ENCODE data around the gene WDSUB1. TPM values are rescaled to one million over a fixed set of nuclear protein-coding genes. Genes with fewer than 3 reads are reported as not detected.

Gene WDSUB1
- total and polyA plus RNA-seq, 9 of the 15 experiments (the other 6 are each of a cell fraction or from before 2014, with no cell fraction given): 5.2 to 13.7 (median 9.4) TPM

DNA sequence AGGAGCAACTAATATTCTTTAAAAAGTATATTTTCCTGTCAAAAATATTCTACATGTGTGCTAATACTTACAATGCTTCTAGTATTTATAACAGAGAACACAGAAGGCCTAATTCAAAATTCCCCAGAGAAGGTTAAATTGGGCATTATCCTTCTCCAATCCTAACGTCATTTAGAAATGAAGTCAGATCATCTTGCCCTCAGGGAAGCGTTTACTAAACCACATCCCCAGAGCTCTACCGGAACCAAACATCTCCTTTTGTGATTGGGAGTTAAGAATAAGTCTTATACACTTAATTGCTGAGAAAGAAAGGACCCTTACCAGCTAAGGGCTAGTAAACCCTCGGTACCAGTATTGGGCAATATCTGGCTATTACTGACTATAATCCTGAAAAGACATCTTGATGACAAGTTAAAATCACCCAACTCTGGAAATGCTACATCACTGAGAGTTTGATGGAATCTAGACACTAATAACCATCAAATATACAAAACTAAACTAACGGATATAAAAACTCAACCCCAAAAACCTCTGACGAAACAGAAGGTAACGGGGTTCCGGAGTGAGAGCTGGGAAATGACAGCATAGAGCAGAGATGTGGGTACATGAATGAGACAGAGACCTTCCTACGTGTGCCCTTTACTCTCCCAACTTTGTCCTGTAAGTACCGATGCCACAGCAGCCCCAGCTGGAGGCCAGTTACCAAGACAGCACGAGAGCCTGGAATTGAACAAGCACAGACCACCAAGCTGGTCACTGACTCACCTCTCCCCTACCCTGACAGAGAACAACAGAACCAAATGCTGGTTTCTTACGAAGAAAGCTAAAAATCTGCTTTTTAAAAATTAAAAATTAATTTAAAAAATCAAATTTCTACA is 35.0 kb downstream of the WDSUB1 start:
- CTCF ChIA-PET (ENCODE audit: low intra/inter-chr PET ratio): no interaction called here
- intact Hi-C loops (cut with micrococcal nuclease) (no loop called here), in situ Hi-C loops (cut with MboI) (no loop called here)
- 78% methylated on average over 12 of the region's 12 CpGs for WGBS (ENCODE audit: insufficient coverage, low coverage, missing lambda C conversion rate)
- no peaks in the 10 kb centered on the region for H3K9me1 ChIP-seq (ENCODE audit: control insufficient read depth, insufficient read depth, low read length)
- FAIRE-seq (no peak), DNase-seq (ENCODE audit: extremely low read depth in 1 of 4, low spot score in 3 of 4) (no peak), ATAC-seq (no peak)
- POLR2A ChIA-PET: interaction anchor here (1.0 to 1.7 kb wide), 3 partner anchors 9 to 27 kb away, joined by 3 to 5 read pairs (median 4); no protein-coding TSS in a partner anchor
- no peak overlapping the region for H3K27ac ChIP-seq (ENCODE audit: extremely low read depth, low read depth, low read length)
- no peaks in the 10 kb centered on the region for H3K79me2 ChIP-seq (ENCODE audit: control insufficient read depth, insufficient read depth, low read length)
- no peaks in the 10 kb centered on the region for H3K27me3 ChIP-seq (ENCODE audit: control insufficient read depth in 2 of 2, insufficient read depth in 2 of 2, low read length in 2 of 2)
- H2AFZ ChIP-seq (ENCODE audit: low read depth, low read length): no peak overlapping the region
- no peak overlapping the region for H3K4me2 ChIP-seq (ENCODE audit: insufficient read depth, low read length)
- peaks cover 12% of the 10 kb centered on the region; the same call in 2 of the 3 replicates for H3K36me3 ChIP-seq (ENCODE audit: control insufficient read depth, insufficient read depth, low read length)
- no peaks in the 10 kb centered on the region for H3K9me3 ChIP-seq (replicated peaks; ENCODE audit: control insufficient read depth, insufficient read depth, low read depth, low read length)
- BruUV-seq (replicated peaks): no TSS peak
- H3K4me3 ChIP-seq: no peak overlapping the region
- no peaks in the 10 kb centered on the region for H4K20me1 ChIP-seq (replicated peaks; ENCODE audit: control insufficient read depth, insufficient read depth, low read length)
- no peaks in the 10 kb centered on the region for H3K4me1 ChIP-seq (replicated peaks in 1 of 2; ENCODE audit: control insufficient read depth in 2 of 2, insufficient read depth in 2 of 2, low read length in 2 of 2)
- TF ChIP-seq DMBX1 (CRISPR knock-in tag; IDR thresholded peaks at IDR 0.05; ENCODE audit: borderline replicate concordance): no peak
- no peak for TF ChIP-seq TAF15 (IDR thresholded peaks at IDR 0.05; ENCODE audit: low read depth, low read length)
- TF ChIP-seq, protein P1, sequence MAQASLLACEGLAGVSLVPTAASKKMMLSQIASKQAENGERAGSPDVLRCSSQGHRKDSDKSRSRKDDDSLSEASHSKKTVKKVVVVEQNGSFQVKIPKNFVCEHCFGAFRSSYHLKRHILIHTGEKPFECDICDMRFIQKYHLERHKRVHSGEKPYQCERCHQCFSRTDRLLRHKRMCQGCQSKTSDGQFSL (CRISPR knock-in tag; IDR thresholded peaks at IDR 0.05): no peak
- TF ChIP-seq, protein P1 (tag; IDR thresholded peaks at IDR 0.05): no peak
- TF ChIP-seq CEBPB (tag; IDR thresholded peaks at IDR 0.05): peak; percentile 33; the same call in 1 of the 2 replicates
- TF ChIP-seq CEBPG (CRISPR knock-in tag; IDR thresholded peaks at IDR 0.05): no peak
- peak; percentile 40 to 75; a peak in 2 of 4 replicates for TF ChIP-seq CEBPG (tag; conservative IDR thresholded peaks at IDR 0.05 in 1 of 2, IDR thresholded peaks at IDR 0.05 in 1 of 2)
- no peak overlapping the region for H3K9ac ChIP-seq (ENCODE audit: insufficient read depth in 1 of 2, low read depth in 2 of 2, low read length in 2 of 2)

Data from K562 (cell line).